Activated CD4-positive, alpha-beta T cell treated with anti-CD3 and anti-CD28 coated beads, Interleukin-2, amount 50 U/mL, for 16 hours (primary cell): ENCODE results near the gene OPA3.
A peak's percentile ranks its signal among the peaks of the same experiment; 100 is the strongest.
"Not testable (repeated sequence)": the region's sequence is repeated elsewhere in the genome, so short reads cannot be mapped to it uniquely, and the experiment has no call there.

ENCODE experiments used
- DNase-seq: peaks from one replicate; pipeline ENCODE4 v3.0.0-alpha.2; 2020

The OPA3 gene

GRCh38 chr19:45584332-45585157 is at the start of gene OPA3:
Gene OPA3, minus strand, starts transcription at chr19:45584802. Its CDS starts 38 bp downstream, at chr19:45584764.
- peak; percentile 99 for DNase-seq

- peak; percentile 64 for DNase-seq
These were observed 48.0 kb upstream of the OPA3 start for GRCh38 chr19:45632468-45633196.

GRCh38 chr19:45630463-45630862 is 45.9 kb upstream of the OPA3 start:
- DNase-seq = peak; percentile 76

GRCh38 chr19:45629704-45630103 is 45.1 kb upstream of the OPA3 start:
- DNase-seq = no peak

- DNase-seq = not testable (repeated sequence)
These were observed 43.6 kb upstream of the OPA3 start for GRCh38 chr19:45628219-45628618.

GRCh38 chr19:45623984-45624383 is 39.4 kb upstream of the OPA3 start:
- no peak for DNase-seq

GRCh38 chr19:45621976-45622503 is 37.4 kb upstream of the OPA3 start:
- no peak for DNase-seq

GRCh38 chr19:45621389-45621788 is 36.8 kb upstream of the OPA3 start:
- DNase-seq = no peak

GRCh38 chr19:45616704-45617017 is 32.1 kb upstream of the OPA3 start:
- DNase-seq = no peak

- peak; percentile 88 for DNase-seq
These were observed 31.4 kb upstream of the OPA3 start for GRCh38 chr19:45615795-45616703.

- not testable (repeated sequence) for DNase-seq
These were observed 30.5 kb upstream of the OPA3 start for GRCh38 chr19:45615056-45615455.

GRCh38 chr19:45613926-45614725 is 29.5 kb upstream of the OPA3 start:
- peak; percentile 90 for DNase-seq

- DNase-seq = no peak
These were observed 24.3 kb upstream of the OPA3 start for GRCh38 chr19:45608948-45609347.

- peak; percentile 42 for DNase-seq
These were observed 22.7 kb upstream of the OPA3 start for GRCh38 chr19:45607071-45608029.

- no peak for DNase-seq
These were observed 17.1 kb upstream of the OPA3 start, which contains the start of gene GPR4 for GRCh38 chr19:45601524-45602374. Gene GPR4, minus strand, starts transcription at chr19:45602212. Its CDS starts 10,346 bp downstream, at chr19:45591866.

GRCh38 chr19:45601115-45601514 is 16.5 kb upstream of the OPA3 start:
- no peak for DNase-seq

GRCh38 chr19:45600340-45600885 is 15.8 kb upstream of the OPA3 start:
- DNase-seq = no peak

GRCh38 chr19:45599286-45599685 is 14.7 kb upstream of the OPA3 start:
- no peak for DNase-seq

GRCh38 chr19:45598267-45599001 is 13.8 kb upstream of the OPA3 start:
- no peak for DNase-seq
